Sigmoid colon (tissue), 7 donors: Measurements from ENCODE around the gene GUF1. TPM values are rescaled to one million over a fixed set of nuclear protein-coding genes. Genes with fewer than 3 reads are reported as not detected.
A peak's percentile ranks its signal among the peaks of the same experiment; 100 is the strongest.

Source experiments
- DNase-seq: peaks from one replicate; pipeline ENCODE4 v3.0.0-alpha.2; 2019
- H3K27ac ChIP-seq, 4 donors: fragments of 200-600 bp; sonication (generic); one replicate each; pipeline ENCODE4 v1.5.1; 2016 to 2019; ENCODE audit warnings: mild to moderate bottlenecking in 1 of 4
- H3K27me3 ChIP-seq, 3 donors: fragments of 200-600 bp; sonication (generic); one replicate each; pipeline ENCODE4 v1.5.1; 2019; ENCODE audit warnings: mild to moderate bottlenecking in 1 of 3
- H3K36me3 ChIP-seq, 4 donors: fragments of 200-600 bp; sonication (generic); one replicate each; pipeline ENCODE4 v1.5.1; 2016 to 2019
- H3K4me1 ChIP-seq, 4 donors: fragments of 200-600 bp; sonication (generic); one replicate each; pipeline ENCODE4 v1.5.1; 2017 to 2019
- H3K4me3 ChIP-seq, 4 donors: fragments of 200-600 bp; sonication (generic); one replicate each; pipeline ENCODE4 v1.5.1; 2017 to 2019; ENCODE audit warnings: mild to moderate bottlenecking in 2 of 4, moderate library complexity in 1 of 4
- H3K9me3 ChIP-seq, 4 donors: fragments of 200-600 bp in 3 of 4; sonication (generic) in 3 of 4; one replicate each; pipeline versions ENCODE4 v1.5.1 to v1.6.1; 2013 to 2019
- EP300 ChIP-seq, 4 donors: sonication (generic); formaldehyde crosslinking; IDR thresholded peaks; one replicate each; pipeline ENCODE4 v1.6.1; 2017; ENCODE audit warnings: antibody characterized with exemption in 4 of 4
- POLR2A ChIP-seq, 2 donors: fragments of 450-650 bp; IDR thresholded peaks; one replicate each; pipeline ENCODE4 v1.6.1; 2016; ENCODE audit warnings: antibody characterized with exemption in 2 of 2, mild to moderate bottlenecking in 2 of 2, moderate library complexity in 2 of 2
- POLR2AphosphoS5 ChIP-seq, 4 donors: sonication (generic); formaldehyde crosslinking; IDR thresholded peaks; one replicate each; pipeline ENCODE4 v1.6.1; 2017; ENCODE audit warnings: antibody characterized with exemption in 4 of 4
- WGBS, 2 donors: extraction: QIAGEN DNeasy Blood & Tissue Kit; methylation state at CpG; one replicate each; pipeline ENCODE4 v1.1.7; 2013; 5-methylcytosine and 5-hydroxymethylcytosine counted together
- intact Hi-C: fragments of 100-400 bp; cut with DNase I; formaldehyde crosslinking; loops from one replicate; pipeline ENCODE4 v1.15.1; 2023
- polyA plus RNA-seq, 3 donors: library from polyadenylated mRNA; stranded (reverse); fragments of 200-250 nt; gene quantifications; one replicate each; pipeline ENCODE4 v1.2.3, GENCODE V29; 2013
- total RNA-seq, 4 donors: library from RNA; depleted of rRNA; stranded (reverse); fragments of >200 nt; gene quantifications; one replicate each; pipeline ENCODE4 v1.1.0, GENCODE V29; 2016
- TF ChIP-seq, protein P1 (sequence below), 4 experiments: fragments of 450-650 bp in 3 of 4; fragments of 200-600 bp in 1 of 4; IDR thresholded peaks; one replicate each; pipeline ENCODE4 v1.5.1; 2016 to 2019; ENCODE audit warnings: antibody characterized with exemption in 4 of 4, mild to moderate bottlenecking in 3 of 4, moderate library complexity in 2 of 4
- donor health status: healthy with polysubstance abuse.
- donor health status: Bipolar disorder and iron deficiency.
- donor health status: healthy.

GUF1 gene
- total and polyA plus RNA-seq, 7 donors, result 10.9 to 18.0 (median 14.2) TPM

DNA sequence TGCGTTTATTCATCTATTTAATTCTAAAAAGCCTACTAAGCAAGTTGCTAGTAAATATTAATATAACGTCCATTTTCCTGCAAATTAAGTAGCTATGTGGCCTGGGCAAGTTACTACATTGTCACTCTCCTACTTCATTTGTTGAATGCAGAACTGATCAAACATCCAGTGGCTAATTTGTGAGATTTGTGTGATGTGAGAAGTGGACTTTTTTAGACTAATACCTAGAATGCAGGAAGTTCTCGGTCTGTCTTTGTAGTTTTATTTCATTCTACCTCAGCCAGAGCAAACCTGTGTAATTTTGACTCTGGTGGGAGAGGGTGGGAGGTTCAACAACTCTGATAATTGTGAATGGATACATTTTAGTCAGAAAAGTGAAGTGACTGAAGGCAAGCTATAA, 840 bp downstream of the GUF1 start:
- peak overlapping the region; percentile 78 to 92 (median 88) for H3K27ac ChIP-seq
- TF ChIP-seq POLR2AphosphoS5 (IDR thresholded peaks at IDR 0.05), result no peak
- no peak for TF ChIP-seq POLR2A (IDR thresholded peaks at IDR 0.05)
- TF ChIP-seq, protein P1, sequence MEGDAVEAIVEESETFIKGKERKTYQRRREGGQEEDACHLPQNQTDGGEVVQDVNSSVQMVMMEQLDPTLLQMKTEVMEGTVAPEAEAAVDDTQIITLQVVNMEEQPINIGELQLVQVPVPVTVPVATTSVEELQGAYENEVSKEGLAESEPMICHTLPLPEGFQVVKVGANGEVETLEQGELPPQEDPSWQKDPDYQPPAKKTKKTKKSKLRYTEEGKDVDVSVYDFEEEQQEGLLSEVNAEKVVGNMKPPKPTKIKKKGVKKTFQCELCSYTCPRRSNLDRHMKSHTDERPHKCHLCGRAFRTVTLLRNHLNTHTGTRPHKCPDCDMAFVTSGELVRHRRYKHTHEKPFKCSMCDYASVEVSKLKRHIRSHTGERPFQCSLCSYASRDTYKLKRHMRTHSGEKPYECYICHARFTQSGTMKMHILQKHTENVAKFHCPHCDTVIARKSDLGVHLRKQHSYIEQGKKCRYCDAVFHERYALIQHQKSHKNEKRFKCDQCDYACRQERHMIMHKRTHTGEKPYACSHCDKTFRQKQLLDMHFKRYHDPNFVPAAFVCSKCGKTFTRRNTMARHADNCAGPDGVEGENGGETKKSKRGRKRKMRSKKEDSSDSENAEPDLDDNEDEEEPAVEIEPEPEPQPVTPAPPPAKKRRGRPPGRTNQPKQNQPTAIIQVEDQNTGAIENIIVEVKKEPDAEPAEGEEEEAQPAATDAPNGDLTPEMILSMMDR (IDR thresholded peaks at IDR 0.05), result no peak
- no peak for TF ChIP-seq EP300 (IDR thresholded peaks at IDR 0.05)
- intact Hi-C loops, result loop anchor here (5.0 kb wide), 1 partner anchor 48 kb away; the partner anchor contains the start of gene GNPDA2

DNA sequence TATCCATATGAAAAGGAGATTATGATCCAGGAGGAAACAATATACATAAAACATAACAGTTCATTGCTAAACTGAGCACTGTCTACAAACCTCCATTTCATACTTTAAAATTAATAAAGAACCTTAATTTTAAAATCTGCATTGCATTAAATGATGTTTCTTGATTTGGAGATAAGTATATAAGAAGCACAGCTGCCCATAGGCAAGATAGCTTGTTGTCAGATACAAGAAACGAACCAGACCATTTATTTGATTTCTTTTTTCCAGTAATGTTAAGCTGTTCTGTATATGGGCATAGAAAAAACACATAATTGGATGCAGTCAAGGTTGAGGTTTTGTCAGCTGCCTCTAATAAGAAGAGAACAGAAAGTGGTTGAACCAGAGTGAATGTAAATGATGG, 6.4 kb downstream of the GUF1 start:
- H3K4me1 ChIP-seq, result peaks cover 0 to 12% (median 6%) of the 10 kb centered on the region in 4 donors
- no peak overlapping the region for H3K4me3 ChIP-seq
- 91 to 92% methylated on average over 1 of the region's 1 CpG for WGBS, 2 donors
- H3K27me3 ChIP-seq, result no peaks in the 10 kb centered on the region
- H3K36me3 ChIP-seq, result peaks cover 0 to 81% (median 9%) of the 10 kb centered on the region in 4 donors
- H3K27ac ChIP-seq, result no peak overlapping the region
- no peak for DNase-seq
- TF ChIP-seq, protein P1 (IDR thresholded peaks at IDR 0.05), result no peak
- no peak for TF ChIP-seq POLR2AphosphoS5 (IDR thresholded peaks at IDR 0.05)
- TF ChIP-seq EP300 (IDR thresholded peaks at IDR 0.05), result no peak
- no peak for TF ChIP-seq POLR2A (IDR thresholded peaks at IDR 0.05)
- intact Hi-C loops, result no loop called here
- H3K9me3 ChIP-seq, result no peaks in the 10 kb centered on the region

More for the DNA sequence above, 840 bp downstream of the GUF1 start:
- peaks cover 0 to 25% (median 3%) of the 10 kb centered on the region in 4 donors for H3K36me3 ChIP-seq
- WGBS, 2 donors, result 0% methylated on average over 3 of the region's 3 CpGs
- no peaks in the 10 kb centered on the region for H3K27me3 ChIP-seq
- H3K4me1 ChIP-seq, result peaks cover 0 to 25% (median 18%) of the 10 kb centered on the region in 4 donors
- no peak for DNase-seq
- peak overlapping the region; percentile 59 to 82 (median 76) for H3K4me3 ChIP-seq
- H3K9me3 ChIP-seq, result no peaks in the 10 kb centered on the region

DNA sequence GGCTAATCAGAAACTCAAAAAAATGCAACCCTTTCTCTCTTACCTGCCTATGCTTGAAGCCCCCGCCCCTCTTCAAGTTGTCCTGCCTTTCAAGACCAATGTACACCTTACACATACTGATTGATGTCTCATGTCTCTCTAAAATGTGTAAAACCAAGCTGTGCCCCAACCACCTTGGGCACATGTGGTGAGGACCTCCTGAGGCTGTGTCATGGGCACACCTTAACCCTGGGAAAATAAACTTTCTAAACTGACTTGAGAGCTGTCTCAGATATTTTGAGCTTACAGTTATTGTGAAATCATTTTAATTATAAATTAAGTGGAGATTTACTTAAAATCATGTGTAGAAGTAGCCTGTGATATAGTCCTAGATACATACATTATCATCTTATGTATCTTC, 22.2 kb downstream of the GUF1 start:
- Histone ChIP-seq H3K4me3 (no peak overlapping the region), H3K27ac (no peak overlapping the region), H3K36me3 (peaks cover 0 to 94% (median 27%) of the 10 kb centered on the region in 4 donors), H3K4me1 (no peaks in the 10 kb centered on the region), H3K9me3 (no peaks in the 10 kb centered on the region), H3K27me3 (no peaks in the 10 kb centered on the region)
- DNase-seq, result no peak
- no peak for TF ChIP-seq POLR2A (IDR thresholded peaks at IDR 0.05)
- no peak for TF ChIP-seq POLR2AphosphoS5 (IDR thresholded peaks at IDR 0.05)
- TF ChIP-seq, protein P1 (IDR thresholded peaks at IDR 0.05), result no peak
- TF ChIP-seq EP300 (IDR thresholded peaks at IDR 0.05), result no peak
- intact Hi-C loops, result no loop called here
- WGBS, 2 donors, result 94 to 95% methylated on average over 1 of the region's 1 CpG

DNA sequence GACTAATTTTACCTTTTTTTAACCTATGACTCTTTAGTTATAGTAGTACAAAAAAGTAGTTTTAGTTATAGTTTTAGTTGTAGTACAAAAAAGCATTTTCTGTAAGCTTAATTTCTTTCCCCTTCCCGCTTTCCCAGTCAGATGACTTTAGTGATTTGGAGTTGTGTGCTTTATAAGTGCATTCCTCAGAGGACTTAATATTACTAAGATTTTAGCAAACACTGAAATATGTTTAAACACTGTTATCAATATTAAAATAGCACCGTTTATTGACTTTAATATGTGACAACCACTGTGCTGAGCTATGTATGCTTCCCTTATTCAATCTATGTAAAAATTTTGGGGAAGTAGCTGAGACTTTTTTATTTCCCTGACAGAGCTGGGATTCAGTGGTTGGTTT, 22.8 kb downstream of the GUF1 start:
- intact Hi-C loops, result no loop called here
- no peak overlapping the region for H3K27ac ChIP-seq
- DNase-seq, result no peak
- TF ChIP-seq, protein P1 (IDR thresholded peaks at IDR 0.05), result no peak
- TF ChIP-seq EP300 (IDR thresholded peaks at IDR 0.05) (no peak), POLR2AphosphoS5 (IDR thresholded peaks at IDR 0.05) (no peak), POLR2A (IDR thresholded peaks at IDR 0.05) (no peak)
- 79 to 86% methylated on average over 2 of the region's 2 CpGs for WGBS, 2 donors
- H3K27me3 ChIP-seq, result no peaks in the 10 kb centered on the region
- peaks cover 0 to 93% (median 27%) of the 10 kb centered on the region in 4 donors for H3K36me3 ChIP-seq
- no peak overlapping the region for H3K4me3 ChIP-seq
- no peaks in the 10 kb centered on the region for H3K9me3 ChIP-seq
- H3K4me1 ChIP-seq, result no peaks in the 10 kb centered on the region

DNA sequence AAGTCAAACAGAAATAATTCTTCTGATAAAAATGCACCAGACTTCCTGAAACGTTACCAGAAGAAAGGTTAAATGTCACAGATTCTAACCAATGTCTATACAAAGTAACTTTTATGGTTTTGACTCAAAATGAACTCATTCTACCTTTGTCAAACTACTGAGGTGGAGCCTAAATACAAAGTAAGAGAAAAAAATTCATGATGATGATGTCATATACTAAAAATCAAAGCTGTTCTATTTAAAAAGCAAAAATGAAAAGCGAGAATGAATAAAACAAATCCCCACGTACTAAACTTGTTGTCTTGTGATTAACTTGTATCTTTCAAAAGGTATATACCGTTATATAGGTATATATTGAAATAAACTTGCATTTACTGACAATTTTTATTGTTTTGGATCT, 26.5 kb downstream of the GUF1 start:
- no peak overlapping the region for H3K27ac ChIP-seq
- H3K36me3 ChIP-seq, result peaks cover 0 to 90% (median 11%) of the 10 kb centered on the region in 4 donors
- intact Hi-C loops, result no loop called here

More for the DNA sequence above, 26.5 kb downstream of the GUF1 start:
- Histone ChIP-seq H3K27me3 (no peaks in the 10 kb centered on the region), H3K4me1 (no peaks in the 10 kb centered on the region), H3K4me3 (no peak overlapping the region), H3K9me3 (no peaks in the 10 kb centered on the region)
- 86 to 87% methylated on average over 4 of the region's 4 CpGs for WGBS, 2 donors
- DNase-seq, result no peak
- TF ChIP-seq EP300 (IDR thresholded peaks at IDR 0.05) (no peak), POLR2A (IDR thresholded peaks at IDR 0.05) (no peak), POLR2AphosphoS5 (IDR thresholded peaks at IDR 0.05) (no peak)
- TF ChIP-seq, protein P1 (IDR thresholded peaks at IDR 0.05), result no peak
